Lung (tissue), 12 donors: ENCODE results near the gene JTB. TPM values are rescaled to one million over a fixed set of nuclear protein-coding genes. Genes with fewer than 3 reads are reported as not detected.

Source experiments
- ATAC-seq: fragments of 200-7000 bp; cut with Tn5 transposase; one replicate; pipeline ENCODE4 v1.9.1; 2020; ENCODE audit warnings: moderate number of reproducible peaks; ENCODE audit not compliant: insufficient read depth, low FRiP score
- DNase-seq, 3 donors: peaks; one replicate each; pipeline ENCODE4 v3.0.0-alpha.2; 2013 to 2017
- H3K27ac ChIP-seq, 2 donors: one replicate each; pipeline ENCODE4 v1.5.1; 2013; ENCODE audit warnings: mild to moderate bottlenecking in 2 of 2, moderate library complexity in 2 of 2, control low read depth in 1 of 2, inconsistent platforms in 1 of 2, low read depth in 1 of 2, low read length in 1 of 2
- H3K27me3 ChIP-seq, 3 donors: one replicate each; pipeline ENCODE4 v1.5.1; 2013; ENCODE audit warnings: low read length in 2 of 3; ENCODE audit not compliant: control insufficient read depth in 3 of 3, insufficient read depth in 3 of 3
- H3K36me3 ChIP-seq, 4 donors: one replicate each; pipeline ENCODE4 v1.5.1; 2013; ENCODE audit warnings: low read length in 4 of 4, mild to moderate bottlenecking in 1 of 4, moderate library complexity in 1 of 4; ENCODE audit not compliant: control insufficient read depth in 4 of 4, insufficient read depth in 4 of 4
- H3K4me1 ChIP-seq, 5 donors: one replicate each; pipeline ENCODE4 v1.5.1; 2013; ENCODE audit warnings: low read length in 5 of 5, mild to moderate bottlenecking in 2 of 5, moderate library complexity in 1 of 5; ENCODE audit not compliant: control insufficient read depth in 5 of 5, insufficient read depth in 5 of 5
- H3K4me3 ChIP-seq: one replicate; pipeline ENCODE4 v1.5.1; 2013; ENCODE audit warnings: mild to moderate bottlenecking, control low read depth, moderate library complexity
- H3K9ac ChIP-seq, 2 donors: one replicate each; pipeline ENCODE4 v1.5.1; 2013; ENCODE audit warnings: low read length in 2 of 2, control low read depth in 1 of 2; ENCODE audit not compliant: insufficient read depth in 1 of 2
- H3K9me3 ChIP-seq, 4 donors: one replicate each; pipeline ENCODE4 v1.5.1; 2013; ENCODE audit warnings: low read length in 3 of 4, mild to moderate bottlenecking in 1 of 4, moderate library complexity in 1 of 4; ENCODE audit not compliant: control insufficient read depth in 4 of 4, insufficient read depth in 3 of 4
- whole genome bisulfite sequencing, 2 donors: extraction: QIAGEN DNeasy Blood & Tissue Kit; methylation state at CpG; one replicate each; pipeline ENCODE4 v1.1.7; 2013; 5-methylcytosine and 5-hydroxymethylcytosine counted together
- polyA plus RNA-seq, 2 donors: library from polyadenylated mRNA; stranded (reverse); fragments of 200-250 nt; gene quantifications; one replicate each; pipeline ENCODE4 v1.2.1, GENCODE V29; 2013
- total RNA-seq, 2 donors: library from RNA; depleted of rRNA in 1 of 2; stranded (reverse); fragments of >200 nt in 1 of 2; gene quantifications; one replicate each; pipeline ENCODE4 v1.2.1, GENCODE V29; 2014 to 2021
- TF ChIP-seq, protein P1 (sequence below): IDR thresholded peaks from 2 replicates; pipeline ENCODE4 v1.5.1; 2012; ENCODE audit warnings: mild to moderate bottlenecking; ENCODE audit errors: control extremely low read depth, extremely low read depth
- donor health status: control.
- donor health status: control.
- donor health status: Bipolar disorder and iron deficiency.
- donor health status: healthy.
- donor health status: DM: yes; HTN: yes; CAD: no.

The JTB gene
- total and polyA plus RNA-seq, 4 donors: 105 to 230 (median 176) TPM

DNA sequence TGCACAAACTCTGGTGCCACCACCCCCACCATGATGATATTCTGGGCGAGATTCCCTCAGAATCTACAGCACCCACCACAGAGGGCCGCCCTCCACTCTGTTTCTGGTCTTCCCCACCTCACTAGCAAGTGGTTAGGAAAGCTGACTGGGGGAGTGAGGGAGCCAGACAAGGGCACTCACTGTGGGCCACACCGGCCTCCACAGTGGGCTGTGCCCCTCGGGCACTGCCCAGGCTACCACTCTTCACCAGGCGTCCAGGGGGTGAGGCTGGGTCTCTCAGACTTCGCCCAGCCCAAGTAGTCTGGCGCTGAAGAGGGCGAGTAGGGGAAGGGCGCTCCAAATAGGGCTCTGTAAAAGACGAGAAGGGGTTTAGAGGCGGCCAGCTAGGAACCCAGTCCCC lies 43.5 kb downstream of the JTB start:
- Histone ChIP-seq H3K9ac (no peak overlapping the region), H3K4me1 (peaks cover 0 to 1% (median 0%) of the 10 kb centered on the region in 5 donors), H3K4me3 (no peak overlapping the region), H3K9me3 (no peaks in the 10 kb centered on the region), H3K27ac (no peak overlapping the region), H3K36me3 (peaks cover 15 to 69% (median 44%) of the 10 kb centered on the region in 4 donors), H3K27me3 (no peaks in the 10 kb centered on the region)
- TF ChIP-seq, protein P1, sequence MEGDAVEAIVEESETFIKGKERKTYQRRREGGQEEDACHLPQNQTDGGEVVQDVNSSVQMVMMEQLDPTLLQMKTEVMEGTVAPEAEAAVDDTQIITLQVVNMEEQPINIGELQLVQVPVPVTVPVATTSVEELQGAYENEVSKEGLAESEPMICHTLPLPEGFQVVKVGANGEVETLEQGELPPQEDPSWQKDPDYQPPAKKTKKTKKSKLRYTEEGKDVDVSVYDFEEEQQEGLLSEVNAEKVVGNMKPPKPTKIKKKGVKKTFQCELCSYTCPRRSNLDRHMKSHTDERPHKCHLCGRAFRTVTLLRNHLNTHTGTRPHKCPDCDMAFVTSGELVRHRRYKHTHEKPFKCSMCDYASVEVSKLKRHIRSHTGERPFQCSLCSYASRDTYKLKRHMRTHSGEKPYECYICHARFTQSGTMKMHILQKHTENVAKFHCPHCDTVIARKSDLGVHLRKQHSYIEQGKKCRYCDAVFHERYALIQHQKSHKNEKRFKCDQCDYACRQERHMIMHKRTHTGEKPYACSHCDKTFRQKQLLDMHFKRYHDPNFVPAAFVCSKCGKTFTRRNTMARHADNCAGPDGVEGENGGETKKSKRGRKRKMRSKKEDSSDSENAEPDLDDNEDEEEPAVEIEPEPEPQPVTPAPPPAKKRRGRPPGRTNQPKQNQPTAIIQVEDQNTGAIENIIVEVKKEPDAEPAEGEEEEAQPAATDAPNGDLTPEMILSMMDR: no peak
- 97 to 98% methylated on average over 11 of the region's 11 CpGs for WGBS, 2 donors
- DNase-seq (no peak), ATAC-seq (no peak)

DNA sequence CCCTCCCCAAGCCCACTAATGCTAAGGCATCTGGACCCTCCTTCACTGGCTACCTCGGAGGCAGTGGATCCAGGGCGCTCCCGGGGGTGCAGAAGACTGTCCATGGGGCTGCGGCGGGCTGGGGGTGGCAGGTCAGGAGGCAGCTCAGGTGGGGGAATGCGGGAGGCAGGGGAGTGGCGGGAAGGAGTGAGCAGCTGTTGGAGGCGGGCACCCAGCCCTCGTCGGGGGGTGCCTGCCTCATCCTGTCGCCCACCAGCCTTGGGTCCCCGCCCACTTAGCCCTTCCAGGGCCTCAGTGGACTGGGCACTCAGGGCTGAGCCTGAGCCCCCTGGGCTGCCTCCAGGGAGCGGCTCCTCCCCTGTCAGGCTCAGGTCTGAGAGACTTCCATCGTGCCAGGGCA lies 44.0 kb downstream of the JTB start:
- Histone ChIP-seq H3K9me3 (no peaks in the 10 kb centered on the region), H3K9ac (no peak overlapping the region), H3K27me3 (no peaks in the 10 kb centered on the region), H3K27ac (no peak overlapping the region), H3K36me3 (peaks cover 15 to 68% (median 44%) of the 10 kb centered on the region in 4 donors), H3K4me3 (no peak overlapping the region), H3K4me1 (peaks cover 0 to 3% (median 0%) of the 10 kb centered on the region in 5 donors)
- WGBS, 2 donors: 93 to 95% methylated on average over 12 to 14 of the region's 14 CpGs
- DNase-seq: no peak
- TF ChIP-seq, protein P1: no peak
- ATAC-seq: no peak

DNA sequence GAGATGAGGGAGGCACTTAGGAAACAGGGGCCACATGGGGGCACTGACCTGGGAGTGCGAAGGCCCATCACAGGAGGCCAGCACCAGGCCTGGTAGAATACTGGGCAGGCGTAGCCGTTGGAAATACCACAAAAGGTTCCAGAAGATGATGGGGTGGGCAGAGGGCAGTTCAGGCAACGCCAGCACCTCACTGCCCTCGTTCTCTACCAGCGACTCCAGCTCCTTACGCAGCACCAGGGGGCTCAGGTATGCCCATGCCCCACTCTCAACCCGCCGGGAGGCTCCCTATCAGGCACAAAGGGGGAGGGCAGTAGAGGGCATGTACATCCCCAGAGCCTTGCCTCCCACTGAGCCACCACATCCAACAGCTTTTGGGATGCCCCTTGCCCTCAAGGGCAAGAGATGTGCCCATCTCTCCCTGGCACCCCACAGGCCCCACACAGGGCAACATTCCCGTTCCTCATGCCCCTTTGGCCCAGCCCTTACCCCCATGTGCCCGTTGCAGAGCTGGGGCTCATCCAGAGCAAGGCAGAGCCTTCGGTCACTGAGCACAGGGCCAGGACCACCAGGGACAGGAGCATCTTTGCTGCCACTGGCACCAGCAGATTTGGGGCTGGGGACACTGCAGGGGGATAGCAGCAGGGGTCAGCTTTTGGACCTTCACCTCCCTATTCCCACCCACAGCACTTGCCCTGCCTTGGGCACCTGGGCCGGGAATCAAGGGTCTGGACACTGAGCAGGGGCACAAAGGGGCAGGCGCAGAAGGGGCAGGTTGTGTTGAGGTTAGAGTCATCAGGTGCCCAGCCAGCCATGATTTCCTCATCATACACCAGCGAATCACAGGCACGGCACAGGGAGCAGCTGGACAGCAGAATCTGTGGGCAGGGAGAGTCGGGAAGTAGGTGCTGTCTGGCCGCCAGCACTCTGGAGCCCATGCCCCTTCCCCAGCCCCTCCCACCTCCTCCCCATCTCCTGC lies 45.0 kb downstream of the JTB start:
- no peak overlapping the region for H3K9ac ChIP-seq
- DNase-seq: no peak
- WGBS, 2 donors: 96 to 97% methylated on average over 18 of the region's 18 CpGs
- ATAC-seq: no peak
- H3K36me3 ChIP-seq: peaks cover 15 to 63% (median 39%) of the 10 kb centered on the region in 4 donors
- no peak overlapping the region for H3K4me3 ChIP-seq
- peaks cover 0 to 4% (median 0%) of the 10 kb centered on the region in 5 donors for H3K4me1 ChIP-seq
- H3K9me3 ChIP-seq: no peaks in the 10 kb centered on the region
- H3K27me3 ChIP-seq: no peaks in the 10 kb centered on the region
- H3K27ac ChIP-seq: no peak overlapping the region
- TF ChIP-seq, protein P1: no peak
